Caco-2 (cell line): ENCODE measurements around the gene PRCC. TPM values are rescaled to one million over a fixed set of nuclear protein-coding genes. Genes with fewer than 3 reads are reported as not detected.

Experiments used
- BruUV-seq: library from RNA; stranded (reverse); fragments of 400-500 nt; replicated peaks from 2 replicates; lab custom pipeline; 2021; lab: Mats Ljungman, UMichigan
- CTCF ChIA-PET: fragments of 300-600 bp; sonication (Branson Sonifier 250); formaldehyde crosslinking; loops from one replicate; lab custom pipeline; 2022; ENCODE audit warnings: antibody characterized with exemption; lab: Charles Lee
- POLR2A ChIA-PET: fragments of 300-600 bp; sonication (Branson Sonifier 250); formaldehyde crosslinking; loops from one replicate; lab custom pipeline; 2022; ENCODE audit warnings: antibody characterized with exemption; lab: Charles Lee
- DNase-seq, 2 experiments: peaks; one replicate each; pipeline versions ENCODE4 v3.0.0 to v3.0.0-alpha.2; 2020 to 2022
- H3K27me3 ChIP-seq: replicated peaks from 2 replicates; pipeline ENCODE4 v1.6.0; 2011; ENCODE audit warnings: low read length; ENCODE audit not compliant: control insufficient read depth, insufficient read depth
- H3K36me3 ChIP-seq: 2 replicates; pipeline ENCODE4 v1.5.1; 2011; ENCODE audit warnings: low read length; ENCODE audit not compliant: control insufficient read depth, insufficient read depth
- H3K4me1 ChIP-seq: fragments of 250-450 bp; sonication (Bioruptor Pico); 2 replicates; pipeline ENCODE4 v1.5.1; 2020; ENCODE audit warnings: mild to moderate bottlenecking
- H3K4me3 ChIP-seq: 2 replicates; pipeline ENCODE4 v1.5.1; 2011; ENCODE audit warnings: low read depth, mild to moderate bottlenecking, control low read depth, low read length
- H3K9me3 ChIP-seq: fragments of 250-450 bp; sonication (Bioruptor Pico); 2 replicates; pipeline ENCODE4 v1.5.1; 2020; ENCODE audit warnings: mild to moderate bottlenecking, moderate library complexity
- H3K27ac Mint-ChIP-seq: one replicate; pipeline ENCODE4 v1.8.0; 2022; ENCODE audit warnings: mixed read lengths; ENCODE audit not compliant: unreplicated experiment
- H3K27me3 Mint-ChIP-seq: one replicate; pipeline ENCODE4 v1.8.0; 2022; ENCODE audit warnings: mixed read lengths; ENCODE audit not compliant: insufficient read depth, unreplicated experiment
- H3K36me3 Mint-ChIP-seq: one replicate; pipeline ENCODE4 v1.8.0; 2022; ENCODE audit warnings: mild to moderate bottlenecking, mixed read lengths; ENCODE audit not compliant: insufficient read depth, unreplicated experiment
- H3K4me1 Mint-ChIP-seq: one replicate; pipeline ENCODE4 v1.8.0; 2022; ENCODE audit warnings: low read depth, mixed read lengths; ENCODE audit not compliant: unreplicated experiment
- H3K4me3 Mint-ChIP-seq: one replicate; pipeline ENCODE4 v1.8.0; 2022; ENCODE audit warnings: mild to moderate bottlenecking, moderate library complexity, mixed read lengths; ENCODE audit not compliant: unreplicated experiment
- H3K9me3 Mint-ChIP-seq: one replicate; pipeline ENCODE4 v1.8.0; 2022; ENCODE audit warnings: mixed read lengths; ENCODE audit not compliant: unreplicated experiment
- intact Hi-C: fragments of 100-400 bp; cut with micrococcal nuclease; formaldehyde crosslinking; loops from one replicate; pipeline ENCODE4 v1.10.0; 2022; ENCODE audit not compliant: unreplicated experiment
- total RNA-seq: library from RNA; stranded (reverse); gene quantifications from 2 replicates; pipeline ENCODE4 v1.2.3, GENCODE V29; 2022
- TF ChIP-seq, protein P1 (sequence below), 2 experiments: fragments of 200-600 bp in 1 of 2; IDR thresholded peaks; 1 replicate in 1 of 2; 2 replicates in 1 of 2; pipeline versions ENCODE4 v1.5.1 to v1.8.0; 2011 to 2022; ENCODE audit warnings: antibody characterized with exemption in 1 of 2, control low read depth in 1 of 2, inconsistent platforms in 1 of 2, low read depth in 1 of 2, low read length in 1 of 2, mild to moderate bottlenecking in 1 of 2, moderate library complexity in 1 of 2; ENCODE audit not compliant: insufficient read depth in 1 of 2, severe bottlenecking in 1 of 2, unreplicated experiment in 1 of 2

PRCC gene
- total RNA-seq, 1 experiment from 2014 or later: 101 TPM

DNA sequence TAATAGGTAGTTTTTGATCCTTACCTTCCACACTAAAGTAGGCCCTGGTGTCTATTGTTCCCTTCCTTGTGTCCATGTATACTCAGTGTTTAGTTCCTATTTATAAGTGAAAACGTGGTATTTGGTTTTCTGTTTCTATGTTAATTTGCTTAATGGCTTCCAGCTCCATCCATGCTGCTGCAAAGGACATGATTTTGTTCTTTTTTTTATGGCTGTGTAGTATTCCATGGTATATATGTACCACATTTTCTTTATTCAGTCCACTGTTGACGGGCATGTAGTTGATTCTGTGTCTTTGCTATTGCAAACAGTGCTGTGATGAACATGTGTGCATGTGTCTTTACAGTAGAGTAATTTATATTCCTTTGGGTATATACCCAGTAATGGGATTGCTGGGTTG lies 20.8 kb downstream of the PRCC start:
- peaks cover 1% of the 10 kb centered on the region; the same call in 1 of the 2 replicates for H3K36me3 ChIP-seq
- CTCF ChIA-PET: no interaction called here
- no peaks in the 10 kb centered on the region for H3K27me3 Mint-ChIP-seq

DNA sequence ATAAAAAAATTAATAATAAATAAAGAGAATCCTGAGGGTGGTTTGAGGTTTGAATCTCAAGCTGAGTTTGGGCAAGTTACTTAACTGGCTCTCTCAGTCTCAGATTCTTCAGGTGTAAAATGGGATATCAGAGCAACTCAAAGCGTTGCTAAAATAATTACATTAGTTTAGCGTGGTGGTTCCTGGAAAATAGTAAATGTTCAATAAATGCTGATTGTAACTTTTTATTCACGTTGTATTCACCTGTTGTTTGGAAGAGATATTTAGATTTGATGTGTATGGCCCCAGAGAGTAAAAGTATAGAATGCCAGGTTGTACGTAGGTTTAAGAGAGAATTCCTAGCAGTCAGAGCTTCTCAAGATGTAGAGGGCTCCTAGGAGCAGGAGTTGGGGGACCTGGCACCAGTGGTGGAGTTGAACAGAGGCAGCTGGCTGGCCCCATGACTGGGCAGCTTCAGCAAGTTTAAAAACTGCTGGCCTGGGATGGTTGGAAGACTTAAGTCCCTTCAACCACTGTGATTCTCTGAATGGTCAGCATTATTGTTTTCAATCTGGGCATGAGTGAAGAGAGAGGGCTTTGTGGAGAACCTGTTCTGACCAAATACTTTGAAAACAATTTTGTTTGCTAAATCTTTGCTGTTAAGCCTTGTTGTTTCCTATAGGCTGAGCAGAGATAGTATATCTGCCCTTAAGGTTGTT lies 22.4 kb downstream of the PRCC start:
- Mint-ChIP-seq H3K36me3 (peaks cover 76% of the 10 kb centered on the region), H3K27me3 (no peaks in the 10 kb centered on the region), H3K27ac (no peak overlapping the region), H3K9me3 (no peaks in the 10 kb centered on the region), H3K4me1 (peaks cover 7% of the 10 kb centered on the region), H3K4me3 (no peak overlapping the region)
- DNase-seq: no peak
- peaks cover 2% of the 10 kb centered on the region; the same call in 1 of the 2 replicates for H3K36me3 ChIP-seq
- H3K4me3 ChIP-seq: no peak overlapping the region
- CTCF ChIA-PET: no interaction called here
- no peaks in the 10 kb centered on the region for H3K27me3 ChIP-seq
- intact Hi-C loops: no loop called here
- no peaks in the 10 kb centered on the region for H3K4me1 ChIP-seq
- TF ChIP-seq, protein P1, sequence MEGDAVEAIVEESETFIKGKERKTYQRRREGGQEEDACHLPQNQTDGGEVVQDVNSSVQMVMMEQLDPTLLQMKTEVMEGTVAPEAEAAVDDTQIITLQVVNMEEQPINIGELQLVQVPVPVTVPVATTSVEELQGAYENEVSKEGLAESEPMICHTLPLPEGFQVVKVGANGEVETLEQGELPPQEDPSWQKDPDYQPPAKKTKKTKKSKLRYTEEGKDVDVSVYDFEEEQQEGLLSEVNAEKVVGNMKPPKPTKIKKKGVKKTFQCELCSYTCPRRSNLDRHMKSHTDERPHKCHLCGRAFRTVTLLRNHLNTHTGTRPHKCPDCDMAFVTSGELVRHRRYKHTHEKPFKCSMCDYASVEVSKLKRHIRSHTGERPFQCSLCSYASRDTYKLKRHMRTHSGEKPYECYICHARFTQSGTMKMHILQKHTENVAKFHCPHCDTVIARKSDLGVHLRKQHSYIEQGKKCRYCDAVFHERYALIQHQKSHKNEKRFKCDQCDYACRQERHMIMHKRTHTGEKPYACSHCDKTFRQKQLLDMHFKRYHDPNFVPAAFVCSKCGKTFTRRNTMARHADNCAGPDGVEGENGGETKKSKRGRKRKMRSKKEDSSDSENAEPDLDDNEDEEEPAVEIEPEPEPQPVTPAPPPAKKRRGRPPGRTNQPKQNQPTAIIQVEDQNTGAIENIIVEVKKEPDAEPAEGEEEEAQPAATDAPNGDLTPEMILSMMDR (IDR thresholded peaks at IDR 0.05; ENCODE audit: insufficient read depth in 1 of 2, low read depth in 1 of 2, low read length in 1 of 2, severe bottlenecking in 1 of 2, unreplicated experiment in 1 of 2): no peak
- BruUV-seq: TSS peak; percentile 14
- POLR2A ChIA-PET: no interaction called here
- H3K9me3 ChIP-seq: no peaks in the 10 kb centered on the region

More for the DNA sequence above, 20.8 kb downstream of the PRCC start:
- Histone ChIP-seq H3K4me3 (no peak overlapping the region), H3K9me3 (no peaks in the 10 kb centered on the region), H3K27me3 (no peaks in the 10 kb centered on the region), H3K4me1 (no peaks in the 10 kb centered on the region)
- H3K9me3 Mint-ChIP-seq: no peaks in the 10 kb centered on the region
- no TSS peak for BruUV-seq
- TF ChIP-seq, protein P1 (IDR thresholded peaks at IDR 0.05; ENCODE audit: insufficient read depth in 1 of 2, low read depth in 1 of 2, low read length in 1 of 2, severe bottlenecking in 1 of 2, unreplicated experiment in 1 of 2): no peak
- no peak overlapping the region for H3K4me3 Mint-ChIP-seq
- H3K36me3 Mint-ChIP-seq: peaks cover 74% of the 10 kb centered on the region
- POLR2A ChIA-PET: no interaction called here
- no peak for DNase-seq
- H3K4me1 Mint-ChIP-seq: peaks cover 7% of the 10 kb centered on the region
- intact Hi-C loops: no loop called here
- H3K27ac Mint-ChIP-seq: no peak overlapping the region

DNA sequence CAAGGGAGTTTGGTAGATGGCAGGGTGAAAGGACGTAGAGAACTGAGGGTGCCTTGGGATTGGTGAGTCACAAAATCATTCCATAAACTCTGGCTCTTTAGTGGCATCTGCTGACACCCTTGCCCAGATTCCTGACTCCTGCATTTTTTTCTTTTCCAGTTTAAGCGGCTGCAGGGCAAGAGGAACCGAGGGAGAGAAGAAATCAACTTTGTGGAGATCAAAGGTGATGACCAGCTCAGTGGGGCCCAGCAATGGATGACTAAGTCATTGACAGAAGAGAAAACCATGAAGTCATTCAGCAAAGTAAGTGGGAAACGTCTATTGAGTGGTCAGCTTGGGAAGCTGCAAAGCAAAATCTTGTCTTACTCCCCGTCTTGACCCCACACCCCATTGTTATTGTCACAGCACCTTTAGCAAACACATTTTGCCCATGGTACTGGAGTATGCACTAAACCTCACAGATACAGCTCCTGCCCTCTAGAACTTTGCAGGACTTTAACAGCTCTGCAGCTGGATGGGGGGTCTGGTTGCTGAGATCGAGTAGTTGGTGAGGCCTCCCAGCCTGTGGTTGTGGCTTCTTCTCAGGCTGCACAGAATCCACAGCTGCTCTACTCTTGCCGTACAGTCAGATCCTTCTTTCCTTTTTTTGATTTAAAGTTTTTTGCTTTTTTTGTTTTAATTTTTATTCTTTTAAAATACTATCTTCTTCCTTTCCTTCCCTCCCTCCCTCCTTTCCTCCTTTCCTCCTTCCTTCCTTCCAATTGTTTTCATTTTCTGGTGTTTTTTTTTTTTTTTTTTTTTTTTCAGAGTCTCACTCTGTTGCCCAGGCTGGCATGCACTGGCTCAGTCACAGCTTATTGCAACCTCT lies 27.4 kb downstream of the PRCC start:
- H3K27me3 ChIP-seq: no peaks in the 10 kb centered on the region
- Mint-ChIP-seq H3K27ac (no peak overlapping the region), H3K36me3 (peaks cover 91% of the 10 kb centered on the region), H3K4me1 (no peaks in the 10 kb centered on the region), H3K4me3 (no peak overlapping the region), H3K27me3 (no peaks in the 10 kb centered on the region), H3K9me3 (no peaks in the 10 kb centered on the region)
- no peak overlapping the region for H3K4me3 ChIP-seq
- no peaks in the 10 kb centered on the region for H3K9me3 ChIP-seq
- no TSS peak for BruUV-seq
- CTCF ChIA-PET: interaction anchor here (0.6 to 2.3 kb wide), 4 partner anchors 66 to 133 kb away, joined by 3 to 9 read pairs (median 4); partner anchors contain the start of gene NTRK1
- H3K4me1 ChIP-seq: no peaks in the 10 kb centered on the region
- POLR2A ChIA-PET: no interaction called here
- intact Hi-C loops: no loop called here
- DNase-seq: no peak
- H3K36me3 ChIP-seq: peaks cover 9% of the 10 kb centered on the region
- TF ChIP-seq, protein P1 (IDR thresholded peaks at IDR 0.05; ENCODE audit: insufficient read depth in 1 of 2, low read depth in 1 of 2, low read length in 1 of 2, severe bottlenecking in 1 of 2, unreplicated experiment in 1 of 2): no peak
